Stimulated activated memory B cell treated with anti-CD40 and anti-IgM and Interleukin-4, amounts not matched to agents 10 μg/mL and 1 μg/mL and 100 μg/mL, for 72 hours (primary cell): ENCODE data around the gene DAPK2.

Source experiments
- ATAC-seq: fragments of 150-1000 bp; cut with Tn5 transposase; 2 replicates; pipeline ENCODE4 v1.10.0; 2021
- H3K27ac Mint-ChIP-seq: one replicate; pipeline ENCODE4 v1.8.0; 2022; ENCODE audit warnings: mild to moderate bottlenecking, mixed read lengths
- H3K27me3 Mint-ChIP-seq: one replicate; pipeline ENCODE4 v1.8.0; 2022; ENCODE audit warnings: mixed read lengths
- H3K36me3 Mint-ChIP-seq: one replicate; pipeline ENCODE4 v1.8.0; 2022; ENCODE audit warnings: mixed read lengths
- H3K4me1 Mint-ChIP-seq: one replicate; pipeline ENCODE4 v1.8.0; 2022; ENCODE audit warnings: mixed read lengths
- H3K4me3 Mint-ChIP-seq: one replicate; pipeline ENCODE4 v1.8.0; 2022; ENCODE audit warnings: mild to moderate bottlenecking, moderate library complexity, mixed read lengths
- H3K9me3 Mint-ChIP-seq: one replicate; pipeline ENCODE4 v1.8.0; 2022; ENCODE audit warnings: mixed read lengths

Gene DAPK2

GRCh38 chr15:63984331-63984730, 62.0 kb downstream of the DAPK2 start:
- Mint-ChIP-seq H3K27ac (peak overlapping the region; percentile 90), H3K4me3 (no peak overlapping the region), H3K36me3 (peaks cover 16% of the 10 kb centered on the region), H3K27me3 (no peaks in the 10 kb centered on the region), H3K4me1 (peaks cover 43% of the 10 kb centered on the region), H3K9me3 (no peaks in the 10 kb centered on the region)
- no peak for ATAC-seq

- peak overlapping the region; percentile 15 for H3K27ac Mint-ChIP-seq
- no peaks in the 10 kb centered on the region for H3K27me3 Mint-ChIP-seq
- H3K4me1 Mint-ChIP-seq: peaks cover 37% of the 10 kb centered on the region
- no peaks in the 10 kb centered on the region for H3K9me3 Mint-ChIP-seq
- no peak overlapping the region for H3K4me3 Mint-ChIP-seq
- H3K36me3 Mint-ChIP-seq: peaks cover 16% of the 10 kb centered on the region
- ATAC-seq: no peak
Measured at GRCh38 chr15:63983061-63983711, 63.1 kb downstream of the DAPK2 start.

DNA sequence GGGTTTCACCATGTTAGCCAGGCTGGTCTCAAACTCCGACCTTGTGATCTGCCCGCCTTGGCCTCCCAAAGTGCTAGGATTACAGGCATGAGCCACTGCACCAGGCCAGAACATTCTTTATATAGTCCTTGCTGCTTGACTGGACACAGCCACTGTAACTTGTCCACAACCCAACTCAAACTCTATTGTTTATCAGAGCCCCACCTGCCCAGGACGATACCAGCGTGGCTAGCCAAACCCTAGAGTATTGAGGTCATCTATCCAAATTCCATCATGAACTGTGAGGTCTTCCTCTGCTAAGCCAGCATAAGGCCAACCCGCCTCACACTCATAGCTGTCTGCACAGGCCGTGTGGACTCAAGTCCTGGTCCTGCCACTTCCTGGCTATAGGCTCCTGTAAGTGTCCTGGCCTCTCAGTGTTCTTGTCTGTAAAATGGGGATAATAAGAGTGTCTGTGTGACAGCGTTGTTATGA, 63.9 kb downstream of the DAPK2 start:
- Mint-ChIP-seq H3K36me3 (peaks cover 16% of the 10 kb centered on the region), H3K9me3 (no peaks in the 10 kb centered on the region), H3K27me3 (no peaks in the 10 kb centered on the region), H3K4me1 (peaks cover 30% of the 10 kb centered on the region), H3K27ac (no peak overlapping the region), H3K4me3 (no peak overlapping the region)
- ATAC-seq: no peak

DNA sequence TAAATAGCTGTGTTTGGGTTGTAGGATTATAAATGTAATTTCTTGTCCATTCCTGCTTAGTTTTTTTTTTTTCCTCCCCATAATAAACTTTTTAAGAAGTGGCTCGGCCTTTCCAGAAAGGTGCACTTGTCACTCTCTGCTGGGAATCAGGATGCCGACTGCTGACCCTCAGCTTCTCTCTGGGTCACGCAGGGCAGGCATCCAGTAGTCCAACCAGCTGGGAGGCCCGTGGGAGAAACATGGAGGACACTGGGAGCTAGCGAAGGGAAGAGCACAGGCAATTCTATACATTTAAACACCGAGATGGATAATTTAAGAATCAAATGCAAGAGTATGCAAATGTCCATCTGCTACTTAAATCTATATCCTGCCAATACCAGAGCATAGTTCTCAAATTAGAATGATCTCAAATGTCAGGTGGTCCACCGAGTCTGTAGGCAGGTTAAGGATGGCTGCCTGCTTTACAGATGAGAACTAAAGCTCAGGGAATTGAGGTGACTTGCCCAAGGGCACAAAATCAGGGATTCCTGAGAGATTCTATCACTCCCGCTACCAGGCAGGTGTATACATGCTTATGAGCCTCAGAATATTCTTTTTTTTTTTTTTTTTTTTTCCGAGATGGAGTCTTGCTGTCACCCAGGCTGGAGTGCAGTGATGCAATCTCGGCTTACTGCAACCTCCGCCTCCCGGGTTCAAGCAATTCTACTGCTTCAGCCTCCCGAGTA, 64.5 kb downstream of the DAPK2 start:
- Mint-ChIP-seq H3K27ac (no peak overlapping the region), H3K27me3 (no peaks in the 10 kb centered on the region), H3K9me3 (no peaks in the 10 kb centered on the region), H3K36me3 (peaks cover 16% of the 10 kb centered on the region), H3K4me1 (peaks cover 23% of the 10 kb centered on the region), H3K4me3 (no peak overlapping the region)
- no peak for ATAC-seq

DNA sequence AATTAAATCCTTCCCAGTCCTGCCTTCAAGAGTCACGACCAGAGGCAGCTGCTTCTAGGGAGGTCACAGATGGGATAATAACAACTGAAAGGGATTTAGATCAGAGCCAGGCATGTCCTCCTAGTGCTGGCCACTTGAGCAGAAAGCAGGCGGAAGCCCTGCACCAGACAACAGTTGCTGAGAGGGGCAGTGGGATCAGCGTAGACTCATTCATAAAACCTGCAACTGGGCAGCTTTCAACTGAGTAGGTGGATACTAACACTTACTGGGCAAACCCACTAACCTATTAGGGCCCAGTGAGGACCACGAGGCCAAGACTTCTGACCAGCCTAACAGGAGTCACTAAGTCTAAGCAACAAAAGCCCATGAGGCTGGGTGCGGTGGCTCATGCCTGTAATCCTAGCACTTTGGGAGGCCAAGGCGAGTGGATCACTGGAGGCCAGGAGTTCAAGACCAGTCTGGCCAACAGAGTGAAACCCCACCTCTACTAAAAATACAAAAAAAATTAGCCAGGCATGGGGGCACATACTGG, 67.0 kb downstream of the DAPK2 start:
- H3K9me3 Mint-ChIP-seq: no peaks in the 10 kb centered on the region
- peaks cover 16% of the 10 kb centered on the region for H3K36me3 Mint-ChIP-seq
- H3K4me3 Mint-ChIP-seq: no peak overlapping the region
- H3K4me1 Mint-ChIP-seq: peaks cover 16% of the 10 kb centered on the region
- H3K27ac Mint-ChIP-seq: peak overlapping the region; percentile 2
- H3K27me3 Mint-ChIP-seq: no peaks in the 10 kb centered on the region
- ATAC-seq: no peak

DNA sequence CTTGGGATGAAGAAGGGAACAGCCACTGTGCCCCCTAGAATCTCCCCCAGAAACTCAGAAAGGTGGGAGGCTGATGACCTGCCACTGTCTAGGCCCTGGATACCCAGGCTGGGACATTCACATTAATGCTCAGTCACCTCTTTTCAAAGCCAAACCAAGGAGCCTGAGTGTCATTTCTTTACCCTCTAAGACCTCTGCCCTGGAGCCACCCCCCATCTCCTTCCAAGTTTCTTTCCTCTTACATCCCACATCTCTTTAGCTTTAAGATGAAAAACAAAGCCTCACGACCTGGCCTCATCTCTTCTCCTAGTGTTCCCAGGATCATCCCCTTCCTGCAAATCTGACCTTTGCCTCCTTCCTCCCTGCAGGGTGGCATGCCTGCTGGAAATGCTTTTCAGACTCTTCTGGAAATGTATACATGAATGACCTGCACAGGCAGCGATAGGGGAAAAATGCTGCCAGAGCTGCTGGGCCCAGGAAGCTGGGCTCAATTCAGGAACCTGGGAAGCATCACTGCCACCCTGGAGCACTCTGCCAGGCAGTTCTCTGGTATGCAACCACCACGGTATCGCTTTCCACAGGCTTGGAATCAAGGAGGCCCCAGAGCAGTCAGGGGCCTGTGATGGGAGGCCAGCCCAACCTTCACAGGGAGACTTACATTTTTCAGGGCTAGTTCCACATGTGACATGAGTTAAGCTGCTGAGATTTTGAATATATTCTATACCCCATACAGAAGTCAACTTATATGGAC, 67.6 kb downstream of the DAPK2 start:
- Mint-ChIP-seq H3K27ac (peak overlapping the region; percentile 2), H3K4me1 (peaks cover 15% of the 10 kb centered on the region), H3K27me3 (no peaks in the 10 kb centered on the region), H3K36me3 (peaks cover 15% of the 10 kb centered on the region), H3K4me3 (no peak overlapping the region), H3K9me3 (no peaks in the 10 kb centered on the region)
- no peak for ATAC-seq

- no peaks in the 10 kb centered on the region for H3K27me3 Mint-ChIP-seq
- peaks cover 3% of the 10 kb centered on the region for H3K4me1 Mint-ChIP-seq
- no peak for ATAC-seq
- H3K4me3 Mint-ChIP-seq: no peak overlapping the region
- H3K36me3 Mint-ChIP-seq: peaks cover 16% of the 10 kb centered on the region
- no peak overlapping the region for H3K27ac Mint-ChIP-seq
- H3K9me3 Mint-ChIP-seq: no peaks in the 10 kb centered on the region
Measured at GRCh38 chr15:63977119-63977518, 69.2 kb downstream of the DAPK2 start.

GRCh38 chr15:63974021-63974420, 72.3 kb downstream of the DAPK2 start:
- Mint-ChIP-seq H3K4me3 (no peak overlapping the region), H3K27me3 (no peaks in the 10 kb centered on the region), H3K36me3 (peaks cover 21% of the 10 kb centered on the region), H3K9me3 (no peaks in the 10 kb centered on the region), H3K4me1 (peaks cover 28% of the 10 kb centered on the region), H3K27ac (no peak overlapping the region)
- ATAC-seq: no peak

- Mint-ChIP-seq H3K9me3 (no peaks in the 10 kb centered on the region), H3K4me1 (peaks cover 28% of the 10 kb centered on the region), H3K4me3 (no peak overlapping the region), H3K27me3 (no peaks in the 10 kb centered on the region), H3K36me3 (peaks cover 27% of the 10 kb centered on the region), H3K27ac (peak overlapping the region; percentile 34)
- no peak for ATAC-seq
Measured at GRCh38 chr15:63973212-63974009, 72.9 kb downstream of the DAPK2 start.

DNA sequence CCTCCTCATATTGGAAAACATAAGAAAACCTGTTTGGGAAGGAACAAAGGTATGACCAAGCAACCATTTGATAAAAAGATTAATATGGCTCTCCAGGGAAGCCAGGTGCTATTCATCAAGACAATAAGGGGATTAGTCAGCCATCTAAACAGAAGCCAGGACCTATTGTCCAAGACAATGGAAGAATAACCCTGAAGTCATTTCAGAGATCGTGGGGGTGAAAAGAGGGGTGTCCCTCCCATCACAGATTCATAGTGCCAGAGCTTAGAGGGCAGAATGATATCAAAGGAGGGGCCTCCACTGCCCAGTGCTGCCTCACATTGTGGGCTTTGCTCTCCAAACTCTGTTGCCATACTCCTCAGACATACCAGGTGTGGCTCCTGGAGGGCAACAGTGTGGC, 73.5 kb downstream of the DAPK2 start:
- H3K27ac Mint-ChIP-seq: peak overlapping the region; percentile 83
- H3K27me3 Mint-ChIP-seq: no peaks in the 10 kb centered on the region
- no peak overlapping the region for H3K4me3 Mint-ChIP-seq
- H3K36me3 Mint-ChIP-seq: peaks cover 32% of the 10 kb centered on the region
- ATAC-seq: no peak
- no peaks in the 10 kb centered on the region for H3K9me3 Mint-ChIP-seq
- H3K4me1 Mint-ChIP-seq: peaks cover 28% of the 10 kb centered on the region

GRCh38 chr15:63971904-63972303, 74.4 kb downstream of the DAPK2 start:
- Mint-ChIP-seq H3K36me3 (peaks cover 36% of the 10 kb centered on the region), H3K4me3 (no peak overlapping the region), H3K9me3 (no peaks in the 10 kb centered on the region), H3K27ac (peak overlapping the region; percentile 83), H3K27me3 (no peaks in the 10 kb centered on the region), H3K4me1 (peaks cover 28% of the 10 kb centered on the region)
- no peak for ATAC-seq

- ATAC-seq: peak; percentile 45
- H3K27me3 Mint-ChIP-seq: no peaks in the 10 kb centered on the region
- peak overlapping the region; percentile 83 for H3K27ac Mint-ChIP-seq
- no peaks in the 10 kb centered on the region for H3K9me3 Mint-ChIP-seq
- H3K36me3 Mint-ChIP-seq: peaks cover 36% of the 10 kb centered on the region
- peak overlapping the region; percentile 12 for H3K4me3 Mint-ChIP-seq
- peaks cover 28% of the 10 kb centered on the region for H3K4me1 Mint-ChIP-seq
Measured at GRCh38 chr15:63971427-63971805, 74.9 kb downstream of the DAPK2 start.

DNA sequence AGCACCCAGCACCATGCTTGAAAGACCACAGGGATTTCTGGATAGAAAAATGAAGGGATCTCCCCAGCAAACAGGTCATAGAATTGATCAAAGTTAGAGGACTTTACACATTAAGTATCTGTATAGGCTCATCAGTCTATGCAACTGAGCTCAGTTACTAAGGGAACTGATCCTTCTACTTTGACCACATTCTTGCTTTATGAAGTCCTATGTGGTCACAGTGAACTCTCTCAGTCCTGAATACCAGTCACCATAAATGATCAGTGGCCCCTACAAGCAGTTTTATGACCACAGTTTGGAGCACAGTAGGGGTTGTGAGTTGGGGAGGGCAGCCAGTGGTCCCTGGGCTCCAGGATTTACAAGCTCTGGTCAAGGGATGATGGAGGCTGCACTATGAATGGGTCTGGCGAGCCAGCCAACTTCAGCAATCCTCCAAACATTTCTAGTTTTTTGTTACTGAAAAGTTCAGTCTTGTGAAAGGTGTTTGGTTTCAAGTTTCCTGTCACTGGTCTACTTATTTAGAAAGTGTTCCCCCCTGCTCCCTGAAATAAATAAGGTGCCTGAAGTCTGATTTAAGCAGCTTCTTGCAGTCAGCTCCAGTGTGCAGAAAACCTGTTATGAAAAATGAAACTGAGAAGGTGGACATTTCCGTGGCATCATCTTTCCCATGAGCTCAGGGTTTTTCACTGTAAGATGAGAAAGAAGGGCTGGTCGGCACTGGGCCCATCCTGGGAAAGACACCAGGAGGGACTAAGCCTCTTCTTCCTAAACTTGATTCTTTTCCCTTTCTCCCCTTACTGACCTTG, 75.5 kb downstream of the DAPK2 start:
- Mint-ChIP-seq H3K4me3 (peak overlapping the region; percentile 12), H3K9me3 (no peaks in the 10 kb centered on the region), H3K27me3 (no peaks in the 10 kb centered on the region), H3K36me3 (peaks cover 42% of the 10 kb centered on the region), H3K27ac (peak overlapping the region; percentile 83), H3K4me1 (peaks cover 28% of the 10 kb centered on the region)
- ATAC-seq: peak; percentile 97
